DOHH2 (cell line): ENCODE results near the gene CHD9.

ENCODE experiments used
- H3F3A ChIP-seq: fragments of 200-600 bp; sonication (generic), shearing (Covaris generic); 2 replicates; pipeline ENCODE4 v1.6.0; 2016; ENCODE audit warnings: antibody characterized with exemption, mild to moderate bottlenecking; ENCODE audit not compliant: control insufficient read depth, insufficient read depth
- H3K27ac ChIP-seq: fragments of 200-600 bp; sonication (generic); 2 replicates; pipeline ENCODE4 v1.5.1; 2014; ENCODE audit warnings: low read depth, mild to moderate bottlenecking, low read length, moderate library complexity
- H3K27me3 ChIP-seq: fragments of 200-600 bp; sonication (generic); 2 replicates; pipeline ENCODE4 v1.6.1; 2014; ENCODE audit warnings: mild to moderate bottlenecking, low read length, mixed read lengths; ENCODE audit not compliant: control insufficient read depth
- H3K36me3 ChIP-seq: fragments of 200-600 bp; sonication (generic); 2 replicates; pipeline ENCODE4 v1.6.1; 2014; ENCODE audit warnings: mild to moderate bottlenecking, low read length, moderate library complexity, mixed read lengths; ENCODE audit not compliant: control insufficient read depth
- H3K4me1 ChIP-seq: fragments of 200-600 bp; sonication (generic); 2 replicates; pipeline ENCODE4 v1.6.1; 2014; ENCODE audit warnings: mild to moderate bottlenecking, low read length, mixed read lengths; ENCODE audit not compliant: control insufficient read depth
- H3K4me2 ChIP-seq: fragments of 200-600 bp; sonication (generic); 2 replicates; pipeline ENCODE4 v1.6.0; 2014; ENCODE audit warnings: mild to moderate bottlenecking, low read length, moderate library complexity
- H3K4me3 ChIP-seq: fragments of 200-600 bp; sonication (generic); 2 replicates; pipeline ENCODE4 v1.5.1; 2014; ENCODE audit warnings: mild to moderate bottlenecking, low read length, mixed read lengths
- H3K79me2 ChIP-seq: fragments of 200-600 bp; sonication (generic); 2 replicates; pipeline ENCODE4 v1.6.1; 2014; ENCODE audit warnings: mild to moderate bottlenecking, low read length, mixed read lengths; ENCODE audit not compliant: control insufficient read depth
- H3K9me2 ChIP-seq: fragments of 200-600 bp; sonication (generic); replicated peaks from 2 replicates; pipeline ENCODE4 v1.6.1; 2014; ENCODE audit warnings: mild to moderate bottlenecking, low read length, mixed read lengths; ENCODE audit not compliant: control insufficient read depth
- H3K9me3 ChIP-seq: fragments of 200-600 bp; sonication (generic); 2 replicates; pipeline ENCODE4 v1.6.1; 2014; ENCODE audit warnings: antibody characterized with exemption, low read length, mixed read lengths; ENCODE audit not compliant: control insufficient read depth, insufficient read depth
- H4K20me1 ChIP-seq: fragments of 200-600 bp; sonication (generic); 2 replicates; pipeline ENCODE4 v1.6.0; 2014; ENCODE audit warnings: low read depth, mild to moderate bottlenecking, antibody characterized with exemption, low read length, moderate library complexity; ENCODE audit not compliant: control insufficient read depth, insufficient read depth
- CTCF ChIP-seq: fragments of 200-600 bp; sonication (generic); IDR thresholded peaks from one replicate; pipeline ENCODE4 v1.5.1; 2014; ENCODE audit warnings: antibody characterized with exemption, mild to moderate bottlenecking, low read depth, low read length; ENCODE audit not compliant: poor library complexity, severe bottlenecking
- EZH2phosphoT487 ChIP-seq: fragments of 200-600 bp; sonication (generic); IDR thresholded peaks from 2 replicates; pipeline ENCODE4 v1.6.1; 2017; ENCODE audit warnings: borderline replicate concordance, mild to moderate bottlenecking, antibody characterized with exemption, low read length, moderate library complexity, mixed read lengths

CHD9 gene

DNA sequence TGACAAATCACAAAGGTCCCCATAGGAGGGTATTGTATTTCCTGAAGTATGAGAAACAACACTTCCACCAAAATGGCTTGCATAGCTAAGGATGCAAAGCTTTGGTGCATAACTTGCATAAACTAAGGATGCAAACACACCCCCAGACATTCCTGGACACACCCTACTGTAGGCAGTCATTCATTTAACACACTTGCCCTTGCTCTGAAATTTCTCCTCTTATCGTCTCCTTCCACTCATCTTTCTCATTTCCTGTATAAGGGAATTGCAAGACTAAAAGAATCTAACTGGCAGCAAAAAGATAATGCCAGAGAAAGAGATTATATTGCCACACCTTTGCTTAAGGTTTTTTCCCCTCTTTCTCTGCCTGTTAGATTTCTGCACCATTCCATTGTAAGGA is 28.3 kb downstream of the CHD9 start:
- TF ChIP-seq EZH2phosphoT487 (no peak), CTCF (no peak)
- Histone ChIP-seq H3K4me1 (no peaks in the 10 kb centered on the region), H3K9me3 (no peaks in the 10 kb centered on the region), H3K27ac (no peak overlapping the region), H3K9me2 (no peaks in the 10 kb centered on the region), H3K4me2 (no peak overlapping the region), H3K79me2 (peaks cover 42% of the 10 kb centered on the region), H3F3A (no peaks in the 10 kb centered on the region), H3K36me3 (peaks cover 5% of the 10 kb centered on the region; the same call in 1 of the 2 replicates), H3K4me3 (no peak overlapping the region), H3K27me3 (no peaks in the 10 kb centered on the region), H4K20me1 (peaks cover 7% of the 10 kb centered on the region; the same call in 1 of the 2 replicates)

- H3K27me3 ChIP-seq, result no peaks in the 10 kb centered on the region
- no peak overlapping the region for H3K27ac ChIP-seq
- H3F3A ChIP-seq, result no peaks in the 10 kb centered on the region
- H3K9me3 ChIP-seq, result no peaks in the 10 kb centered on the region
- peaks cover 32% of the 10 kb centered on the region for H3K79me2 ChIP-seq
- H3K4me3 ChIP-seq, result no peak overlapping the region
- peaks cover 5% of the 10 kb centered on the region; the same call in 1 of the 2 replicates for H3K36me3 ChIP-seq
- H3K4me1 ChIP-seq, result no peaks in the 10 kb centered on the region
- H3K9me2 ChIP-seq, result no peaks in the 10 kb centered on the region
- H4K20me1 ChIP-seq, result peaks cover 7% of the 10 kb centered on the region; the same call in 1 of the 2 replicates
- H3K4me2 ChIP-seq, result no peak overlapping the region
- TF ChIP-seq EZH2phosphoT487, result no peak
Measured at GRCh38 chr16:53084141-53084541, 29.4 kb downstream of the CHD9 start.

DNA sequence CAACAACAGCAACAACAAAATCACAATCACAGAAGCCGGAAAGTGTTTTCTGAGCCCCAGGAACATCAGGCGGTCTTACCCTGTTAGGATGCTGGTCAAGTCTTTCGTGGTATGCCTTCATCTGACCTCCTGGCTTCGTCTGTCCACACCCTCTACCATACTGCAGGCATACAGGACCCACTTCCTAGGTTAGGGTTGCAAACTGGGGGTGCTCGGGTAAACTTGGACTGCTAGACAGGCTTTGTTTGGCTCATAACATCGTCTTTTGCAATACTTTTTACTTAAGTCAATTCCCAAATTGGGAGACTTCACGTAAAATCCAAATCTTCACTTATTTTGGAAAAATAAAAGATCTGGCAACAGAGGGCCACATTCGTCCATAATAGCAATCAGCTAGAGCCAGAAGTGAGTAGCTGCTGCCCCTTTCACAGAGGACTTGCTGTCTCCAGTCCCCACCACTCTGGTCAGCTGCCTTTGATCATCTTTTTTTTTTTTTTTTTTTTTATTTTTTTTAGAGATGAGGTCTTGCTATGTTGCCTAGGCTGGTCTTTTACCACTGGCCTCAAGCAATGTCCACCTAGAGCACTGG is 30.0 kb downstream of the CHD9 start:
- Histone ChIP-seq H3K4me2 (no peak overlapping the region), H3K4me3 (no peak overlapping the region), H3K27me3 (no peaks in the 10 kb centered on the region), H3K9me2 (no peaks in the 10 kb centered on the region), H3F3A (no peaks in the 10 kb centered on the region), H3K4me1 (0 out of 2 replicates have a peak, but pooled peaks cover under 1% of the 10 kb centered on the region), H3K36me3 (peaks cover 5% of the 10 kb centered on the region; the same call in 1 of the 2 replicates), H3K9me3 (no peaks in the 10 kb centered on the region), H3K27ac (no peak overlapping the region), H3K79me2 (peaks cover 25% of the 10 kb centered on the region), H4K20me1 (peaks cover 3% of the 10 kb centered on the region; the same call in 1 of the 2 replicates)
- TF ChIP-seq CTCF, result no peak
- TF ChIP-seq EZH2phosphoT487, result no peak

DNA sequence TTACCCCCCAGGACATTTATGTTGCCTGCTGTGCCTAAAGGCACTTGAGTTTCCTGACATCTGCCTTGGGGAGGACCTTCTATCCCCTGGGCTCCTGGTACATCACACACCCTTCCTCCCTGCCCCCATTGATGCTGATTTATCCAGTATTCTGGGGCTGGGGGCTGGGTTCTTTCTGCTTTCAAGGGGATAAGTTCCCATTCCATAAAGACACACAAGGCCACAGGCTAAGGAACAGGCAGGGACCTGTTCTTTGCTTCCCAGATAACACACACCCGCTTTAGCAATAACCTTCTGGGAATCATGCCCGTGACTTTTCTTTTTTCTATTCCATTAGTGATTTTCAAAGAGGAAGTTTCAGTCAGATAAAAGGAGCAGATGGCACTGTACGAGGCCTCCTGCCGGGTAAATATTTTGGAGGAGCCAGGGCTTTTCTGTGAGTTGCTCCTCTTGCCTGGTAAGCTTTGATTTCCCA is 30.6 kb downstream of the CHD9 start:
- Histone ChIP-seq H3K4me2 (no peak overlapping the region), H3K79me2 (peaks cover 22% of the 10 kb centered on the region), H3K27ac (no peak overlapping the region)

More for the DNA sequence above, 30.6 kb downstream of the CHD9 start:
- Histone ChIP-seq H3K9me3 (no peaks in the 10 kb centered on the region), H3F3A (no peaks in the 10 kb centered on the region), H3K9me2 (no peaks in the 10 kb centered on the region), H4K20me1 (peaks cover 3% of the 10 kb centered on the region; the same call in 1 of the 2 replicates), H3K36me3 (peaks cover 5% of the 10 kb centered on the region; the same call in 1 of the 2 replicates), H3K27me3 (no peaks in the 10 kb centered on the region), H3K4me1 (peaks cover 6% of the 10 kb centered on the region), H3K4me3 (no peak overlapping the region)
- TF ChIP-seq EZH2phosphoT487 (no peak), CTCF (no peak)
